BLaER1 treated with 17β-estradiol and CSF1 and Interleukin-3, amounts not matched to agents 10 nM and 100 nM (cell line): ENCODE data around the gene LRRC56.

Experiments used
- H3K27ac ChIP-seq, 11 experiments: shearing (Covaris generic); formaldehyde crosslinking; 2 replicates each; pipeline ENCODE4 v1.8.1; 2022
- H3K27me3 ChIP-seq, 11 experiments: shearing (Covaris generic); formaldehyde crosslinking; 2 replicates each; pipeline ENCODE4 v1.8.1; 2022
- H3K36me3 ChIP-seq, 11 experiments: shearing (Covaris generic); formaldehyde crosslinking; 2 replicates each; pipeline ENCODE4 v1.8.1; 2022
- H3K4me1 ChIP-seq, 10 experiments: shearing (Covaris generic); formaldehyde crosslinking; 2 replicates each; pipeline ENCODE4 v1.8.1; 2022
- H3K4me2 ChIP-seq, 11 experiments: shearing (Covaris generic); formaldehyde crosslinking; 2 replicates each; pipeline ENCODE4 v1.8.1; 2022
- H3K4me3 ChIP-seq, 10 experiments: shearing (Covaris generic); formaldehyde crosslinking; 2 replicates each; pipeline ENCODE4 v1.8.1; 2022
- H3K9ac ChIP-seq, 11 experiments: shearing (Covaris generic); formaldehyde crosslinking; 2 replicates each; pipeline ENCODE4 v1.8.1; 2022
- H3K9me3 ChIP-seq, 11 experiments: shearing (Covaris generic); formaldehyde crosslinking; replicated peaks in 1 of 11; 2 replicates each; pipeline ENCODE4 v1.8.1; 2022
- H4K20me1 ChIP-seq, 11 experiments: shearing (Covaris generic); formaldehyde crosslinking; 2 replicates each; pipeline ENCODE4 v1.8.1; 2022
- Cebpa-rat ChIP-seq, 11 experiments: shearing (Covaris generic); IDR thresholded peaks; 2 replicates each; pipeline ENCODE4 v1.8.1; 2022

The LRRC56 gene

GRCh38 chr11:528166-528814 lies 9.0 kb upstream of the LRRC56 start:
- H3K4me3 ChIP-seq: no peak overlapping the region
- H3K27me3 ChIP-seq: no peaks in the 10 kb centered on the region
- TF ChIP-seq Cebpa-rat (IDR thresholded peaks at IDR 0.05): no peak
- H3K27ac ChIP-seq: no peak overlapping the region
- H3K9ac ChIP-seq: no peak overlapping the region
- H3K4me1 ChIP-seq: peaks cover 0 to 12% (median 8%) of the 10 kb centered on the region in 10 experiments; a peak in 11 of 20 replicates
- H3K4me2 ChIP-seq: no peak overlapping the region
- no peaks in the 10 kb centered on the region for H3K9me3 ChIP-seq
- H3K36me3 ChIP-seq: peaks cover 19 to 42% (median 35%) of the 10 kb centered on the region in 11 experiments
- peaks cover 23 to 42% (median 33%) of the 10 kb centered on the region in 11 experiments; a peak in 20 of 22 replicates for H4K20me1 ChIP-seq

- Histone ChIP-seq H3K4me1 (peaks cover 5 to 20% (median 15%) of the 10 kb centered on the region in 10 experiments), H3K36me3 (peaks cover 24 to 50% (median 42%) of the 10 kb centered on the region in 11 experiments), H3K9me3 (no peaks in the 10 kb centered on the region), H3K27ac (no peak overlapping the region), H3K27me3 (no peaks in the 10 kb centered on the region), H3K4me2 (no peak overlapping the region), H4K20me1 (peaks cover 30 to 50% (median 40%) of the 10 kb centered on the region in 11 experiments), H3K9ac (peak overlapping the region in 4 of 11 experiments; percentile 0 to 27 (median 20); a peak in 3 of 22 replicates), H3K4me3 (no peak overlapping the region)
- TF ChIP-seq Cebpa-rat (IDR thresholded peaks at IDR 0.05): no peak
Measured at GRCh38 chr11:528815-529727, 8.3 kb upstream of the LRRC56 start.

- Histone ChIP-seq H3K4me2 (no peak overlapping the region), H3K9me3 (no peaks in the 10 kb centered on the region), H4K20me1 (peaks cover 38 to 58% (median 48%) of the 10 kb centered on the region in 11 experiments), H3K4me1 (peaks cover 10 to 24% (median 21%) of the 10 kb centered on the region in 10 experiments), H3K36me3 (peaks cover 24 to 51% (median 42%) of the 10 kb centered on the region in 11 experiments), H3K9ac (peak overlapping the region in 4 of 11 experiments; percentile 0 to 27 (median 20); a peak in 3 of 22 replicates), H3K27me3 (no peaks in the 10 kb centered on the region), H3K4me3 (no peak overlapping the region), H3K27ac (no peak overlapping the region)
- no peak for TF ChIP-seq Cebpa-rat (IDR thresholded peaks at IDR 0.05)
Measured at GRCh38 chr11:529728-530411, 7.5 kb upstream of the LRRC56 start.

GRCh38 chr11:530960-531831 lies 6.1 kb upstream of the LRRC56 start:
- no peak overlapping the region for H3K27ac ChIP-seq
- H3K9me3 ChIP-seq: no peaks in the 10 kb centered on the region
- no peak overlapping the region for H3K4me3 ChIP-seq
- no peak overlapping the region for H3K4me2 ChIP-seq
- 0 out of 22 replicates have a peak overlapping the region, but pooled peaks of 1 of the 11 experiments have one; percentile 6 for H3K9ac ChIP-seq
- peaks cover 38 to 59% (median 50%) of the 10 kb centered on the region in 11 experiments for H4K20me1 ChIP-seq
- no peaks in the 10 kb centered on the region for H3K27me3 ChIP-seq
- peaks cover 24 to 51% (median 42%) of the 10 kb centered on the region in 11 experiments for H3K36me3 ChIP-seq
- no peak for TF ChIP-seq Cebpa-rat (IDR thresholded peaks at IDR 0.05)
- peaks cover 15 to 28% (median 25%) of the 10 kb centered on the region in 10 experiments for H3K4me1 ChIP-seq

- Histone ChIP-seq H3K27ac (no peak overlapping the region), H3K4me1 (peaks cover 23 to 37% (median 33%) of the 10 kb centered on the region in 10 experiments), H3K27me3 (no peaks in the 10 kb centered on the region), H3K9me3 (no peaks in the 10 kb centered on the region), H4K20me1 (peaks cover 38 to 59% (median 50%) of the 10 kb centered on the region in 11 experiments), H3K36me3 (peaks cover 24 to 51% (median 42%) of the 10 kb centered on the region in 11 experiments), H3K9ac (0 out of 22 replicates have a peak overlapping the region, but pooled peaks of 1 of the 11 experiments have one; percentile 6), H3K4me2 (peak overlapping the region in 1 of 11 experiments; percentile 96; a peak in 1 of 22 replicates), H3K4me3 (no peak overlapping the region)
- TF ChIP-seq Cebpa-rat (IDR thresholded peaks at IDR 0.05): no peak
Measured at GRCh38 chr11:531919-532526, 5.3 kb upstream of the LRRC56 start.

- Histone ChIP-seq H3K4me1 (peaks cover 27 to 42% (median 37%) of the 10 kb centered on the region in 10 experiments), H3K4me2 (peak overlapping the region in 2 of 11 experiments; percentile 96 to 98; a peak in 5 of 22 replicates), H3K9me3 (no peaks in the 10 kb centered on the region), H3K36me3 (peaks cover 24 to 51% (median 42%) of the 10 kb centered on the region in 11 experiments), H3K4me3 (no peak overlapping the region), H3K27ac (no peak overlapping the region), H3K27me3 (no peaks in the 10 kb centered on the region), H3K9ac (no peak overlapping the region; a peak in 1 of 22 replicates), H4K20me1 (peaks cover 38 to 59% (median 50%) of the 10 kb centered on the region in 11 experiments)
- TF ChIP-seq Cebpa-rat (IDR thresholded peaks at IDR 0.05): no peak
Measured at GRCh38 chr11:532527-532985, 4.8 kb upstream of the LRRC56 start.

GRCh38 chr11:532986-533585 lies 4.2 kb upstream of the LRRC56 start:
- Histone ChIP-seq H3K27me3 (no peaks in the 10 kb centered on the region), H3K9me3 (no peaks in the 10 kb centered on the region), H3K4me3 (no peak overlapping the region), H3K27ac (no peak overlapping the region), H3K9ac (peak overlapping the region in 5 of 11 experiments; percentile 13 to 88 (median 25); a peak in 7 of 22 replicates), H3K36me3 (peaks cover 24 to 51% (median 42%) of the 10 kb centered on the region in 11 experiments), H3K4me1 (peaks cover 32 to 47% (median 42%) of the 10 kb centered on the region in 10 experiments), H4K20me1 (peaks cover 38 to 59% (median 50%) of the 10 kb centered on the region in 11 experiments), H3K4me2 (peak overlapping the region in 6 of 11 experiments; percentile 93 to 98 (median 96); a peak in 13 of 22 replicates)
- TF ChIP-seq Cebpa-rat (IDR thresholded peaks at IDR 0.05): no peak
